Suprapubic skin (tissue), 4 donors: ENCODE measurements around the gene SLC26A2. TPM values are rescaled to one million over a fixed set of nuclear protein-coding genes. Genes with fewer than 3 reads are reported as not detected.
A peak's percentile ranks its signal among the peaks of the same experiment; 100 is the strongest.

Source experiments
- DNase-seq, 2 donors: peaks; one replicate each; pipeline ENCODE4 v3.0.0-alpha.2; 2019; ENCODE audit warnings: low spot score in 2 of 2
- H3K27ac ChIP-seq: fragments of 200-600 bp; sonication (generic); one replicate; pipeline ENCODE4 v1.5.1; 2019
- H3K27me3 ChIP-seq: fragments of 200-600 bp; sonication (generic); one replicate; pipeline ENCODE4 v1.5.1; 2019
- H3K36me3 ChIP-seq: fragments of 200-600 bp; sonication (generic); one replicate; pipeline ENCODE4 v1.5.1; 2019
- H3K4me1 ChIP-seq: fragments of 200-600 bp; sonication (generic); one replicate; pipeline ENCODE4 v1.5.1; 2019
- H3K4me3 ChIP-seq: fragments of 200-600 bp; sonication (generic); one replicate; pipeline ENCODE4 v1.5.1; 2019; ENCODE audit warnings: mild to moderate bottlenecking
- H3K9me3 ChIP-seq: fragments of 200-600 bp; sonication (generic); one replicate; pipeline ENCODE4 v1.5.1; 2019
- CTCF ChIP-seq, 2 donors: fragments of 200-600 bp in 1 of 2; fragments of 450-650 bp in 1 of 2; sonication (generic) in 1 of 2; IDR thresholded peaks; one replicate each; pipeline ENCODE4 v1.5.1; 2016 to 2019; ENCODE audit warnings: antibody characterized with exemption in 2 of 2, mild to moderate bottlenecking in 1 of 2, moderate library complexity in 1 of 2
- EP300 ChIP-seq: sonication (generic); formaldehyde crosslinking; IDR thresholded peaks from one replicate; pipeline ENCODE4 v1.6.1; 2017; ENCODE audit warnings: antibody characterized with exemption
- POLR2A ChIP-seq, 2 donors: fragments of 450-650 bp; IDR thresholded peaks; one replicate each; pipeline ENCODE4 v1.6.1; 2017; ENCODE audit warnings: antibody characterized with exemption in 2 of 2, mild to moderate bottlenecking in 2 of 2, moderate library complexity in 2 of 2
- POLR2AphosphoS5 ChIP-seq, 3 donors: sonication (generic); formaldehyde crosslinking; IDR thresholded peaks; one replicate each; pipeline ENCODE4 v1.6.1; 2017; ENCODE audit warnings: antibody characterized with exemption in 3 of 3
- WGBS: methylation state at CpG from one replicate; pipeline ENCODE4 v1.1.5; 2018; 5-methylcytosine and 5-hydroxymethylcytosine counted together
- total RNA-seq, 4 donors: library from RNA; depleted of rRNA; stranded (reverse); fragments of >200 nt; gene quantifications; one replicate each; pipeline ENCODE4 v1.1.0, GENCODE V29; 2016

SLC26A2 gene
- total RNA-seq, 4 donors from 2014 or later: 29.9 to 62.2 (median 46.0) TPM

- TF ChIP-seq CTCF (IDR thresholded peaks at IDR 0.05) (no peak), POLR2AphosphoS5 (IDR thresholded peaks at IDR 0.05) (no peak), POLR2A (IDR thresholded peaks at IDR 0.05) (no peak), EP300 (no peak)
- no peaks in the 10 kb centered on the region for H3K27me3 ChIP-seq
- H3K36me3 ChIP-seq: peaks cover 78% of the 10 kb centered on the region
- no peak overlapping the region for H3K27ac ChIP-seq
- H3K4me3 ChIP-seq: no peak overlapping the region
- peaks cover 14% of the 10 kb centered on the region for H3K4me1 ChIP-seq
- WGBS: 83% methylated on average over 6 of the region's 6 CpGs
- H3K9me3 ChIP-seq: no peaks in the 10 kb centered on the region
- DNase-seq: no peak
These were observed 56.9 kb downstream of the SLC26A2 start for GRCh38 chr5:150017226-150018005.

DNA sequence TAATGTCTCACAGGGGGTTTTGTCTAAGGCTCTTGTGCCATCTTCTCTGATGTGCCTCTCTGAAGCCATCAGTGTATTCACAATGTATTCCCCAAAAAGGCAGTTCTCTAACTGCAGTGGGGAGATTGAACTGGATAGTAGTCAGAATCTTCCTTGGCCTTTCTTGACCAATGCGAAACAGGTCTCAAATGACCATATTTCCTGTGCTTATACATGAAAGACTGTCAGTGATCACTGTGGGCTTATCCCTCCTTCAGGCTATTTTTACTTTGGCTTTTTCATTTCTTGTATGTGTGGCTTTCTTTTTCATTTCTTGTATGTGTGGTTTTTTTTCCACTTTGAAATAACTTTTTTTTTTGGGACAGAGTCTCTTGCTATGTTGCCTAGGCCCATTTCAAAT is 59.7 kb downstream of the SLC26A2 start:
- Histone ChIP-seq H3K4me3 (no peak overlapping the region), H3K27ac (no peak overlapping the region), H3K9me3 (no peaks in the 10 kb centered on the region), H3K4me1 (peaks cover 24% of the 10 kb centered on the region), H3K36me3 (peaks cover 72% of the 10 kb centered on the region), H3K27me3 (no peaks in the 10 kb centered on the region)
- no peak for DNase-seq
- WGBS: 90% methylated on average over 1 of the region's 1 CpG
- TF ChIP-seq CTCF (IDR thresholded peaks at IDR 0.05) (no peak), POLR2A (IDR thresholded peaks at IDR 0.05) (no peak)

- Histone ChIP-seq H3K27ac (peak overlapping the region; percentile 30), H3K4me3 (no peak overlapping the region), H3K27me3 (no peaks in the 10 kb centered on the region), H3K9me3 (no peaks in the 10 kb centered on the region), H3K36me3 (peaks cover 73% of the 10 kb centered on the region), H3K4me1 (peaks cover 24% of the 10 kb centered on the region)
- no peak for DNase-seq
- WGBS: 69% methylated on average over 13 of the region's 13 CpGs
- TF ChIP-seq EP300 (no peak), POLR2A (IDR thresholded peaks at IDR 0.05) (no peak), POLR2AphosphoS5 (IDR thresholded peaks at IDR 0.05) (no peak), CTCF (IDR thresholded peaks at IDR 0.05) (no peak)
These were observed 61.1 kb downstream of the SLC26A2 start for GRCh38 chr5:150021491-150022157.

GRCh38 chr5:150022158-150022531 is 61.6 kb downstream of the SLC26A2 start:
- WGBS: 48% methylated on average over 1 of the region's 1 CpG
- H3K4me1 ChIP-seq: peaks cover 24% of the 10 kb centered on the region
- no peaks in the 10 kb centered on the region for H3K27me3 ChIP-seq
- peak overlapping the region; percentile 30 for H3K27ac ChIP-seq
- no peaks in the 10 kb centered on the region for H3K9me3 ChIP-seq
- no peak for TF ChIP-seq EP300
- no peak for TF ChIP-seq CTCF (IDR thresholded peaks at IDR 0.05)
- no peak for TF ChIP-seq POLR2A (IDR thresholded peaks at IDR 0.05)
- TF ChIP-seq POLR2AphosphoS5 (IDR thresholded peaks at IDR 0.05): no peak
- DNase-seq: no peak
- H3K36me3 ChIP-seq: peaks cover 78% of the 10 kb centered on the region
- no peak overlapping the region for H3K4me3 ChIP-seq

DNA sequence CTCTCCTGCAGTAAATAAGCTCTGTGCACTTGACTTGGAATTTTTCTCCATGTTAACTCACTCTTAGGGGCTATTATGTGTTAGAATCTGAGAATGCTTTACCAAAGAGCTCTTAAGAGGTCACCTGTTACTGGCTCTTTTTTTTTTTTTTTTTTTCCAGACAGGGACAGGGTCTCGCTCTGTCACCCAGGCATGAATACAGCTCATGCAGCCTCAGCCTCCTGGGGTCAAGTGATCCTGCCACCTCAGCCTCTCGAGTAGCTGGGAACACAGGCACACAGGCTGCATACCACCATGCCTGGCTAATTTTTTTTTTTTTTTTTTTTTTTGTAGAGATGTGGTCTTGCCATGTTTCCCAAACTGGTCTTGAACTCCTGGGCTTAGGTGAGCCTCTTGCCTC is 62.1 kb downstream of the SLC26A2 start:
- peaks cover 24% of the 10 kb centered on the region for H3K4me1 ChIP-seq
- no peak for DNase-seq
- H3K4me3 ChIP-seq: no peak overlapping the region
- TF ChIP-seq POLR2AphosphoS5 (IDR thresholded peaks at IDR 0.05): no peak
- H3K9me3 ChIP-seq: no peaks in the 10 kb centered on the region
- H3K27me3 ChIP-seq: no peaks in the 10 kb centered on the region
- 77% methylated on average over 2 of the region's 2 CpGs for WGBS
- H3K36me3 ChIP-seq: peaks cover 83% of the 10 kb centered on the region
- peak overlapping the region; percentile 30 for H3K27ac ChIP-seq
